ENCODE data around the gene TFF2. TPM values are rescaled to one million over a fixed set of nuclear protein-coding genes. Genes with fewer than 3 reads are reported as not detected.
A peak's percentile ranks its signal among the peaks of the same experiment; 100 is the strongest.

TFF2 gene
- total RNA-seq, 1 donor, result not detected

DNA sequence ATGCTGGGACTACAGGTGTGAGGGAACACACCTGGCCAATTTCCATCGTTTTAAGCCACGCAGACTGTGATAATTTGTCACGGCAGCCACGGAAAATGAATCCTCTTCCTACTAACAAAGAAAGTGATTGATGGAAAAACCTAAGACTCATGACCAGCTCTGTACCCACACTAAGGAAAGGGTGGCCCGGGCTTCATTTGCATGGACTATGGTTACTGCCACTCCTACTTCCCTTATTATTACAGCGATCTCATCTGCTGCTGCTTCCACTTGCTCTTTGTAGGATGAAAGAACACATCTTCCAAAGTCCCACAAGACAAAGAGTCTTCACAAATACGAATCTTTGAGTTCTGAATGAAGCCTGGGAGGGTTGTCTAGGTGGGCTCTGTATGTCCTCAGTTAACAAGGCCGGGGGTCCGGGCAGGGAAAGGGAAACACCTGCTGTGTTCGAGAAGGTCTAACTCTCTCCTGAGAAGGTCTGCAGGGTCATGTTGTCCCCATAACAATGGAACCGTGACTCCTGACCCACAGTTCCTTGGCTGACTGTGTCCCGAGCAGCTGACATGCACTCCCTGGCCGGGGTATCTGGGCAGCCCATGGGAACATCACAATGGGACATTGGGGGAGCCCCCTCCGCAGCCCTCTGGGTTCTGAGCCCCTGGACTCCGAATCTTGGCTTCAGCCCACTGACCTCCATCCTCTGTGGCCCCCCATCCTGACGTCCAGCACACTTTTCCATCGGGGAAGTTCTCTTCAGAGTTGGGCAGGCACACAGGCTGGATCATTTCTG is 28.8 kb upstream of the TFF2 start:
- H3K27ac ChIP-seq (ENCODE audit: low read depth, low read length), result no peak overlapping the region
- H3K27me3 ChIP-seq (ENCODE audit: insufficient read depth, low read length), result no peaks in the 10 kb centered on the region
- H3K4me2 ChIP-seq (ENCODE audit: insufficient read depth, low read length), result no peak overlapping the region
- no peaks in the 10 kb centered on the region for H4K20me1 ChIP-seq (ENCODE audit: insufficient read depth, low read length)
- no peaks in the 10 kb centered on the region for H3K36me3 ChIP-seq (ENCODE audit: insufficient read depth, low read length)
- no peaks in the 10 kb centered on the region for H3K9me3 ChIP-seq (ENCODE audit: low read depth, low read length)
- H3K4me1 ChIP-seq (ENCODE audit: insufficient read depth, low read length), result no peaks in the 10 kb centered on the region
- no peak for DNase-seq (ENCODE audit: insufficient read length, low spot score, missing footprints)
- TF ChIP-seq CTCF (IDR thresholded peaks at IDR 0.05; ENCODE audit: extremely low read depth, low read depth, low read length), result no peak
- H2AFZ ChIP-seq (ENCODE audit: low read length), result no peak overlapping the region
- H3K79me2 ChIP-seq (ENCODE audit: insufficient read depth, low read length), result no peaks in the 10 kb centered on the region
- no peak overlapping the region for H3K4me3 ChIP-seq (ENCODE audit: insufficient read depth, low read length)

DNA sequence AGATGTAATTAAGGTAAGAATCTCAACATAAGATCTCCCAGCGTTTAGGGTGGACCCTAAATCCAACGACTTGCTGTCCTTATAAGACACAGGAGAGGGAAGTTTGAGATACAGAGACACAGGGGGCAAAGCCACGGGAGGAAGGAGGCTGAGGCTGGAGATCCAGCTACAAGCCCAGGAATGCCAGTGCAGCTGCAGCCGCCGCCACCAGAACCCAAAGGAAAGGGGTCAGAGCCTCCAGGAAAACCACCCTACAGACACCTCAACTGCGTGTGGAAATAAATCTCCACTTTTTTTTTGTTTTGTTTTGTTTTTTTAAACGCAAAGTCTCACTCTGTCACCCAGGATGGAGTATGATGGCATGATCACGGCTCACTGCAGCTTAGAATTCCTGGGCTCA is 27.6 kb upstream of the TFF2 start:
- Histone ChIP-seq H3K36me3 (ENCODE audit: insufficient read depth, low read length) (no peaks in the 10 kb centered on the region), H4K20me1 (ENCODE audit: insufficient read depth, low read length) (no peaks in the 10 kb centered on the region), H3K4me1 (ENCODE audit: insufficient read depth, low read length) (no peaks in the 10 kb centered on the region), H3K27ac (ENCODE audit: low read depth, low read length) (no peak overlapping the region), H3K79me2 (ENCODE audit: insufficient read depth, low read length) (no peaks in the 10 kb centered on the region), H3K27me3 (ENCODE audit: insufficient read depth, low read length) (no peaks in the 10 kb centered on the region), H2AFZ (ENCODE audit: low read length) (no peak overlapping the region), H3K4me3 (ENCODE audit: insufficient read depth, low read length) (no peak overlapping the region), H3K9me3 (ENCODE audit: low read depth, low read length) (no peaks in the 10 kb centered on the region), H3K4me2 (ENCODE audit: insufficient read depth, low read length) (no peak overlapping the region)
- TF ChIP-seq CTCF (IDR thresholded peaks at IDR 0.05; ENCODE audit: extremely low read depth, low read depth, low read length), result no peak
- DNase-seq (ENCODE audit: insufficient read length, low spot score, missing footprints), result peak; percentile 65

DNA sequence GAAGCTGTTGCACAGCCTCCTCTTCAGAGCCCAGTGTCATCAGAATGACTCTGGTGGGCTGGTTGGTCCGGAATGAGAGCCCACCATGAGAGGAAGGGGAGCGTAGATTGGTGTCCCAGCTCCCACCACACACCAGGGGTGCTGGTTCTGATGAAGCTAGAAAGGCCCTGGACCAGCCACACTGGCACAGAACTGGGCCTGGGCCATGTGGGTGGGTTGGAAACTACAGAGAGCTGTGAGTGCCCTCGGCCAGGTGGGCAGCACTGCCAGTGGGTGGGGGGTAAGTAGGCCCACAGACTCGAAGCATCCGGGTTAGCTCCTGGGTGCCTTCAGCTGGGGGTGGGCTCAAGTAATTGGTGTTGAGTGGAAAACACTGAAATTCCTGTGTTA is 27.2 kb upstream of the TFF2 start:
- Histone ChIP-seq H3K9me3 (ENCODE audit: low read depth, low read length) (no peaks in the 10 kb centered on the region), H3K27ac (ENCODE audit: low read depth, low read length) (no peak overlapping the region), H3K36me3 (ENCODE audit: insufficient read depth, low read length) (no peaks in the 10 kb centered on the region), H3K4me3 (ENCODE audit: insufficient read depth, low read length) (no peak overlapping the region), H3K27me3 (ENCODE audit: insufficient read depth, low read length) (no peaks in the 10 kb centered on the region), H3K4me1 (ENCODE audit: insufficient read depth, low read length) (no peaks in the 10 kb centered on the region), H3K79me2 (ENCODE audit: insufficient read depth, low read length) (no peaks in the 10 kb centered on the region), H4K20me1 (ENCODE audit: insufficient read depth, low read length) (no peaks in the 10 kb centered on the region), H2AFZ (ENCODE audit: low read length) (no peak overlapping the region), H3K4me2 (ENCODE audit: insufficient read depth, low read length) (no peak overlapping the region)
- DNase-seq (ENCODE audit: insufficient read length, low spot score, missing footprints), result no peak
- TF ChIP-seq CTCF (IDR thresholded peaks at IDR 0.05; ENCODE audit: extremely low read depth, low read depth, low read length), result no peak

GRCh38 chr21:42377211-42377950 is 26.6 kb upstream of the TFF2 start:
- H3K4me2 ChIP-seq (ENCODE audit: insufficient read depth, low read length), result no peak overlapping the region
- no peaks in the 10 kb centered on the region for H3K4me1 ChIP-seq (ENCODE audit: insufficient read depth, low read length)
- H3K36me3 ChIP-seq (ENCODE audit: insufficient read depth, low read length), result no peaks in the 10 kb centered on the region
- H3K27ac ChIP-seq (ENCODE audit: low read depth, low read length), result no peak overlapping the region
- no peak overlapping the region for H3K4me3 ChIP-seq (ENCODE audit: insufficient read depth, low read length)
- H3K9me3 ChIP-seq (ENCODE audit: low read depth, low read length), result no peaks in the 10 kb centered on the region
- peak; percentile 79 for DNase-seq (ENCODE audit: insufficient read length, low spot score, missing footprints)
- no peak for TF ChIP-seq CTCF (IDR thresholded peaks at IDR 0.05; ENCODE audit: extremely low read depth, low read depth, low read length)
- H4K20me1 ChIP-seq (ENCODE audit: insufficient read depth, low read length), result no peaks in the 10 kb centered on the region
- no peaks in the 10 kb centered on the region for H3K79me2 ChIP-seq (ENCODE audit: insufficient read depth, low read length)
- H2AFZ ChIP-seq (ENCODE audit: low read length), result no peak overlapping the region
- H3K27me3 ChIP-seq (ENCODE audit: insufficient read depth, low read length), result no peaks in the 10 kb centered on the region
